H9 (cell line): Measurements from ENCODE around the gene ADGRL3. TPM values are rescaled to one million over a fixed set of nuclear protein-coding genes. Genes with fewer than 3 reads are reported as not detected.
A peak's percentile ranks its signal among the peaks of the same experiment; 100 is the strongest.

Experiments
- DNase-seq: peaks from one replicate; pipeline ENCODE4 v3.0.0-alpha.2; 2017
- H2AFZ ChIP-seq: one replicate; pipeline ENCODE4 v1.6.1; 2013; ENCODE audit warnings: mild to moderate bottlenecking, low read length, control low read depth, moderate library complexity
- H2AK5ac ChIP-seq: 2 replicates; pipeline ENCODE4 v1.6.1; 2013; ENCODE audit warnings: low read length, control low read depth, mixed read lengths; ENCODE audit not compliant: insufficient read length
- H2BK120ac ChIP-seq: one replicate; pipeline ENCODE4 v1.6.1; 2013; ENCODE audit warnings: low read depth, mild to moderate bottlenecking, low read length, control low read depth, inconsistent platforms; ENCODE audit not compliant: poor library complexity, severe bottlenecking
- H2BK12ac ChIP-seq: 2 replicates; pipeline ENCODE4 v1.6.1; 2013; ENCODE audit warnings: low read length, control low read depth, mixed read lengths, low read depth; ENCODE audit not compliant: insufficient read length
- H2BK15ac ChIP-seq: 2 replicates; pipeline ENCODE4 v1.6.1; 2013; ENCODE audit warnings: low read depth, low read length, control low read depth
- H2BK20ac ChIP-seq: one replicate; pipeline ENCODE4 v1.6.1; 2013; ENCODE audit warnings: low read depth, mild to moderate bottlenecking, low read length, control low read depth, inconsistent platforms; ENCODE audit not compliant: poor library complexity, severe bottlenecking
- H2BK5ac ChIP-seq: 2 replicates; pipeline ENCODE4 v1.6.1; 2013; ENCODE audit warnings: low read length, control low read depth, mixed read lengths; ENCODE audit not compliant: insufficient read length
- H3K14ac ChIP-seq: 2 replicates; pipeline ENCODE4 v1.6.1; 2013; ENCODE audit warnings: low read length, control low read depth; ENCODE audit not compliant: insufficient read depth
- H3K18ac ChIP-seq: 2 replicates; pipeline ENCODE4 v1.6.1; 2013; ENCODE audit warnings: low read depth, mild to moderate bottlenecking, mixed read lengths, low read length, control low read depth; ENCODE audit not compliant: insufficient read length
- H3K23ac ChIP-seq: 2 replicates; pipeline ENCODE4 v1.6.1; 2013; ENCODE audit warnings: low read length, control low read depth, mixed read lengths, low read depth; ENCODE audit not compliant: insufficient read length
- H3K23me2 ChIP-seq: 2 replicates; pipeline ENCODE4 v1.6.1; 2013; ENCODE audit warnings: low read depth, mild to moderate bottlenecking, mixed read lengths, low read length, control low read depth; ENCODE audit not compliant: insufficient read length, poor library complexity, severe bottlenecking
- H3K27ac ChIP-seq: 2 replicates; pipeline ENCODE4 v1.5.1; 2013; ENCODE audit warnings: low read length, control low read depth, mixed read lengths, low read depth; ENCODE audit not compliant: insufficient read length
- H3K27me3 ChIP-seq: 2 replicates; pipeline ENCODE4 v1.6.1; 2013; ENCODE audit warnings: low read length, control low read depth, inconsistent platforms; ENCODE audit not compliant: insufficient read depth
- H3K4ac ChIP-seq: 2 replicates; pipeline ENCODE4 v1.6.1; 2013; ENCODE audit warnings: low read depth, mild to moderate bottlenecking, control low read depth, inconsistent platforms, low read length, moderate library complexity
- H3K4me1 ChIP-seq: 2 replicates; pipeline ENCODE4 v1.6.1; 2013; ENCODE audit warnings: low read length, control low read depth, inconsistent platforms; ENCODE audit not compliant: insufficient read depth
- H3K4me2 ChIP-seq: 2 replicates; pipeline ENCODE4 v1.6.1; 2013; ENCODE audit warnings: low read length, control low read depth, mixed read lengths; ENCODE audit not compliant: insufficient read length, insufficient read depth
- H3K56ac ChIP-seq: 2 replicates; pipeline ENCODE4 v1.6.1; 2013; ENCODE audit warnings: low read depth, mild to moderate bottlenecking, mixed read lengths, low read length, control low read depth; ENCODE audit not compliant: insufficient read length
- H3K79me1 ChIP-seq: 2 replicates; pipeline ENCODE4 v1.6.1; 2013; ENCODE audit warnings: low read depth, mild to moderate bottlenecking, moderate library complexity, low read length, control low read depth, inconsistent platforms; ENCODE audit not compliant: insufficient read depth, poor library complexity, severe bottlenecking
- H3K79me2 ChIP-seq: 2 replicates; pipeline ENCODE4 v1.6.1; 2013; ENCODE audit warnings: low read length, control low read depth, inconsistent platforms; ENCODE audit not compliant: insufficient read depth
- H3K9ac ChIP-seq: 2 replicates; pipeline ENCODE4 v1.6.1; 2013; ENCODE audit warnings: low read length, control low read depth, mixed read lengths; ENCODE audit not compliant: insufficient read length; ENCODE audit errors: extremely low read depth
- H3K9me3 ChIP-seq: one replicate; pipeline ENCODE4 v1.6.1; 2013; ENCODE audit warnings: low read depth, low read length, inconsistent platforms; ENCODE audit not compliant: control insufficient read depth
- H3T11ph ChIP-seq: one replicate; pipeline ENCODE4 v1.6.1; 2013; ENCODE audit warnings: mild to moderate bottlenecking, low read length, control low read depth, inconsistent platforms
- H4K20me1 ChIP-seq: one replicate; pipeline ENCODE4 v1.6.1; 2013; ENCODE audit not compliant: control insufficient read depth, insufficient read length, insufficient read depth
- H4K5ac ChIP-seq: 2 replicates; pipeline ENCODE4 v1.6.1; 2013; ENCODE audit warnings: low read depth, mild to moderate bottlenecking, mixed read lengths, low read length, control low read depth; ENCODE audit not compliant: insufficient read length
- H4K8ac ChIP-seq: replicated peaks from 2 replicates; pipeline ENCODE4 v1.6.1; 2013; ENCODE audit warnings: low read length, control low read depth, mixed read lengths, low read depth; ENCODE audit not compliant: insufficient read length
- H4K91ac ChIP-seq: 2 replicates; pipeline ENCODE4 v1.6.1; 2013; ENCODE audit warnings: low read depth, mild to moderate bottlenecking, moderate library complexity, mixed read lengths, low read length, control low read depth; ENCODE audit not compliant: insufficient read length
- H3K27ac Mint-ChIP-seq, 3 experiments: 2 replicates in 2 of 3; 3 replicates in 1 of 3; pipeline ENCODE4 v1.8.0; 2020 to 2021; ENCODE audit warnings: mixed read lengths in 3 of 3, mild to moderate bottlenecking in 1 of 3, moderate library complexity in 1 of 3
- H3K27me3 Mint-ChIP-seq: 2 replicates; pipeline ENCODE4 v1.8.0; 2021; ENCODE audit warnings: low read depth, mild to moderate bottlenecking, moderate library complexity, mixed read lengths
- H3K36me3 Mint-ChIP-seq, 3 experiments: 2 replicates in 2 of 3; 3 replicates in 1 of 3; pipeline ENCODE4 v1.8.0; 2020 to 2021; ENCODE audit warnings: low read depth in 3 of 3, mixed read lengths in 3 of 3; ENCODE audit not compliant: insufficient read depth in 1 of 3
- H3K4me1 Mint-ChIP-seq, 2 experiments: 2 replicates each; pipeline ENCODE4 v1.8.0; 2020; ENCODE audit warnings: mixed read lengths in 2 of 2
- H3K4me3 Mint-ChIP-seq, 2 experiments: 2 replicates in 1 of 2; 3 replicates in 1 of 2; pipeline ENCODE4 v1.8.0; 2020 to 2021; ENCODE audit warnings: mild to moderate bottlenecking in 2 of 2, mixed read lengths in 2 of 2, moderate library complexity in 1 of 2
- H3K9me3 Mint-ChIP-seq, 2 experiments: 2 replicates in 1 of 2; 3 replicates in 1 of 2; pipeline ENCODE4 v1.8.0; 2020; ENCODE audit warnings: mild to moderate bottlenecking in 2 of 2, mixed read lengths in 2 of 2, moderate library complexity in 1 of 2
- WGBS: extraction: QIAGEN DNeasy Blood & Tissue Kit; methylation state at CpG from one replicate; pipeline ENCODE4 v1.1.7; 2013; ENCODE audit warnings: missing lambda C conversion rate, low lambda C conversion rate, mixed read lengths; ENCODE audit not compliant: insufficient read length; ENCODE audit errors: extremely low coverage; 5-methylcytosine and 5-hydroxymethylcytosine counted together
- total RNA-seq: library from RNA; stranded (reverse); gene quantifications from 2 replicates; pipeline ENCODE4 v1.2.1, GENCODE V29; 2021
- TF ChIP-seq, protein P1 (sequence below): fragments of 200-600 bp; sonication (generic); conservative IDR thresholded peaks from 3 replicates; pipeline ENCODE4 v1.8.0; 2021; ENCODE audit warnings: antibody characterized with exemption, mild to moderate bottlenecking

Gene ADGRL3
- total RNA-seq, 1 experiment from 2014 or later: 5.9 TPM

DNA sequence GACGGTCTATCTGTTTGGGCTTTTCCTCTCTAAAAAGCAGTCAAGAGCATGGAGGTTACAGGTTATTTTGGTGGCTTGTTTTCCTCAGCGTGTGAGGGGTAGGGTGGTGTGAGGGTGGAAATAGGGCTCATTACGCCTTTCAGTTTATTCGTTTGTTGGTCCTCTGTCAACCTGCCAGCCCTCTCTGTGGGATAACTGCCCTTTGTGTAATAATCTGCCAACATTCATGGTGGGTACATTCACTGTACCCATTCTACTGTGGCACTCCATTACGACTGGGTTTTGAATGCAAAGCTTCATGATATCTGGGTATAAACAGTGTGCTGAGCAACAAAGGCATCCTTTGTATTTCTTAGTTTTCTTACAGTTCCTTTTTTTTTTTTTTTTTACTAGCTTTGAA lies 136.4 kb downstream of the ADGRL3 start:
- H3K4me2 ChIP-seq: peak overlapping the region; percentile 28
- Mint-ChIP-seq H3K27ac (peak overlapping the region in 2 of 3 experiments; percentile 86 to 96; a peak in 5 of 7 replicates), H3K9me3 (no peaks in the 10 kb centered on the region)

More for the DNA sequence above, 136.4 kb downstream of the ADGRL3 start:
- no peaks in the 10 kb centered on the region for H3K23me2 ChIP-seq
- H3K27ac ChIP-seq: peak overlapping the region; percentile 6
- Mint-ChIP-seq H3K4me3 (peak overlapping the region; percentile 11 to 60; a peak in 4 of 5 replicates), H3K36me3 (no peaks in the 10 kb centered on the region), H3K4me1 (peaks cover 18 to 26% of the 10 kb centered on the region in 2 experiments), H3K27me3 (no peaks in the 10 kb centered on the region; the same call in 1 of the 2 replicates)
- H2AFZ ChIP-seq: no peak overlapping the region
- no peak overlapping the region for H3K4ac ChIP-seq
- no peaks in the 10 kb centered on the region for H3K27me3 ChIP-seq
- H4K91ac ChIP-seq: no peak overlapping the region
- no peak overlapping the region for H2BK12ac ChIP-seq
- H2BK5ac ChIP-seq: no peak overlapping the region
- H3K56ac ChIP-seq: no peak overlapping the region
- H3K23ac ChIP-seq: no peak overlapping the region
- WGBS: no CpG with 5 or more reads among the region's 5 CpGs
- DNase-seq: no peak
- H2AK5ac ChIP-seq: no peak overlapping the region
- no peak overlapping the region for H3K14ac ChIP-seq
- no peak overlapping the region for H3K9ac ChIP-seq
- H2BK20ac ChIP-seq: no peak overlapping the region
- no peaks in the 10 kb centered on the region for H3K79me1 ChIP-seq
- H3K4me1 ChIP-seq: peaks cover 14% of the 10 kb centered on the region
- H3K79me2 ChIP-seq: no peaks in the 10 kb centered on the region; the same call in 1 of the 2 replicates
- no peak overlapping the region for H4K5ac ChIP-seq
- TF ChIP-seq, protein P1, sequence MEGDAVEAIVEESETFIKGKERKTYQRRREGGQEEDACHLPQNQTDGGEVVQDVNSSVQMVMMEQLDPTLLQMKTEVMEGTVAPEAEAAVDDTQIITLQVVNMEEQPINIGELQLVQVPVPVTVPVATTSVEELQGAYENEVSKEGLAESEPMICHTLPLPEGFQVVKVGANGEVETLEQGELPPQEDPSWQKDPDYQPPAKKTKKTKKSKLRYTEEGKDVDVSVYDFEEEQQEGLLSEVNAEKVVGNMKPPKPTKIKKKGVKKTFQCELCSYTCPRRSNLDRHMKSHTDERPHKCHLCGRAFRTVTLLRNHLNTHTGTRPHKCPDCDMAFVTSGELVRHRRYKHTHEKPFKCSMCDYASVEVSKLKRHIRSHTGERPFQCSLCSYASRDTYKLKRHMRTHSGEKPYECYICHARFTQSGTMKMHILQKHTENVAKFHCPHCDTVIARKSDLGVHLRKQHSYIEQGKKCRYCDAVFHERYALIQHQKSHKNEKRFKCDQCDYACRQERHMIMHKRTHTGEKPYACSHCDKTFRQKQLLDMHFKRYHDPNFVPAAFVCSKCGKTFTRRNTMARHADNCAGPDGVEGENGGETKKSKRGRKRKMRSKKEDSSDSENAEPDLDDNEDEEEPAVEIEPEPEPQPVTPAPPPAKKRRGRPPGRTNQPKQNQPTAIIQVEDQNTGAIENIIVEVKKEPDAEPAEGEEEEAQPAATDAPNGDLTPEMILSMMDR: no peak
- H3K18ac ChIP-seq: no peak overlapping the region
- H2BK15ac ChIP-seq: no peak overlapping the region
- H4K20me1 ChIP-seq: no peaks in the 10 kb centered on the region
- H2BK120ac ChIP-seq: no peak overlapping the region
- H3K9me3 ChIP-seq: no peaks in the 10 kb centered on the region
- no peak overlapping the region for H4K8ac ChIP-seq
- no peak overlapping the region for H3T11ph ChIP-seq
